ENCODE data around the gene DOCK9.

- TF ChIP-seq, protein P1, sequence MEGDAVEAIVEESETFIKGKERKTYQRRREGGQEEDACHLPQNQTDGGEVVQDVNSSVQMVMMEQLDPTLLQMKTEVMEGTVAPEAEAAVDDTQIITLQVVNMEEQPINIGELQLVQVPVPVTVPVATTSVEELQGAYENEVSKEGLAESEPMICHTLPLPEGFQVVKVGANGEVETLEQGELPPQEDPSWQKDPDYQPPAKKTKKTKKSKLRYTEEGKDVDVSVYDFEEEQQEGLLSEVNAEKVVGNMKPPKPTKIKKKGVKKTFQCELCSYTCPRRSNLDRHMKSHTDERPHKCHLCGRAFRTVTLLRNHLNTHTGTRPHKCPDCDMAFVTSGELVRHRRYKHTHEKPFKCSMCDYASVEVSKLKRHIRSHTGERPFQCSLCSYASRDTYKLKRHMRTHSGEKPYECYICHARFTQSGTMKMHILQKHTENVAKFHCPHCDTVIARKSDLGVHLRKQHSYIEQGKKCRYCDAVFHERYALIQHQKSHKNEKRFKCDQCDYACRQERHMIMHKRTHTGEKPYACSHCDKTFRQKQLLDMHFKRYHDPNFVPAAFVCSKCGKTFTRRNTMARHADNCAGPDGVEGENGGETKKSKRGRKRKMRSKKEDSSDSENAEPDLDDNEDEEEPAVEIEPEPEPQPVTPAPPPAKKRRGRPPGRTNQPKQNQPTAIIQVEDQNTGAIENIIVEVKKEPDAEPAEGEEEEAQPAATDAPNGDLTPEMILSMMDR (conservative IDR thresholded peaks at IDR 0.05; ENCODE audit: low read depth in 2 of 2), result no peak
- no peak for TF ChIP-seq REST (IDR thresholded peaks at IDR 0.05; ENCODE audit: unreplicated experiment)
- TF ChIP-seq STAT1 (IDR thresholded peaks at IDR 0.05; ENCODE audit: unreplicated experiment), result no peak
- TF ChIP-seq EZH2phosphoT487 (IDR thresholded peaks at IDR 0.05; ENCODE audit: unreplicated experiment), result no peak
- no peak for TF ChIP-seq EZH2 (IDR thresholded peaks at IDR 0.05; ENCODE audit: low read depth, unreplicated experiment)
- TF ChIP-seq POLR2AphosphoS5 (IDR thresholded peaks at IDR 0.05; ENCODE audit: low read depth), result no peak
- no peak for TF ChIP-seq ZNF114 (CRISPR knock-in tag; IDR thresholded peaks at IDR 0.05)
- no peak for TF ChIP-seq CREB1 (CRISPR knock-in tag; IDR thresholded peaks at IDR 0.05; ENCODE audit: low read depth)
- no peak for TF ChIP-seq ZNF331 (CRISPR knock-in tag; IDR thresholded peaks at IDR 0.05; ENCODE audit: low read depth)
- TF ChIP-seq JUNB (IDR thresholded peaks at IDR 0.05; ENCODE audit: unreplicated experiment), result no peak
- TF ChIP-seq NANOG (IDR thresholded peaks at IDR 0.05; ENCODE audit: borderline replicate concordance), result no peak
- no peak for TF ChIP-seq ZNF462 (CRISPR knock-in tag; IDR thresholded peaks at IDR 0.05)
These were observed 84.5 kb downstream of the DOCK9 start for GRCh38 chr13:98893371-98893770.
